RWPE2 (cell line): Measurements from ENCODE around the gene RIMS1.

Source experiments
- ATAC-seq: fragments of 200-7000 bp; cut with Tn5 transposase; 3 replicates; pipeline ENCODE4 v1.9.1; 2021; ENCODE audit warnings: low read depth
- DNase-seq: peaks from one replicate; pipeline ENCODE4 v3.0.0-alpha.2; 2020; ENCODE audit warnings: low spot score
- H3K27ac ChIP-seq: fragments of 450-650 bp; 2 replicates; pipeline ENCODE4 v1.5.1; 2017; ENCODE audit warnings: mild to moderate bottlenecking; ENCODE audit not compliant: poor library complexity, severe bottlenecking
- H3K27me3 ChIP-seq: fragments of 250-450 bp; sonication (Bioruptor Pico); 2 replicates; pipeline ENCODE4 v1.5.1; 2021; ENCODE audit warnings: mild to moderate bottlenecking, moderate library complexity; ENCODE audit not compliant: insufficient read depth, poor library complexity, severe bottlenecking
- H3K36me3 ChIP-seq: fragments of 250-450 bp; sonication (Bioruptor Pico); 2 replicates; pipeline ENCODE4 v1.5.1; 2020; ENCODE audit warnings: low read depth, mild to moderate bottlenecking, moderate library complexity
- H3K4me1 ChIP-seq: fragments of 250-450 bp; sonication (Bioruptor Pico); 2 replicates; pipeline ENCODE4 v1.5.1; 2021; ENCODE audit warnings: mild to moderate bottlenecking, moderate library complexity; ENCODE audit not compliant: insufficient read depth, poor library complexity, severe bottlenecking
- H3K4me3 ChIP-seq: fragments of 250-450 bp; sonication (Bioruptor Pico); 2 replicates; pipeline ENCODE4 v1.5.1; 2021; ENCODE audit warnings: mild to moderate bottlenecking, moderate library complexity; ENCODE audit not compliant: severe bottlenecking
- H3K9me3 ChIP-seq: fragments of 250-450 bp; sonication (Bioruptor Pico); 2 replicates; pipeline ENCODE4 v1.5.1; 2021; ENCODE audit warnings: mild to moderate bottlenecking, moderate library complexity; ENCODE audit not compliant: severe bottlenecking
- TF ChIP-seq, protein P1 (sequence below): fragments of 450-650 bp; IDR thresholded peaks from one replicate; pipeline ENCODE4 v1.5.1; 2017; ENCODE audit warnings: mild to moderate bottlenecking, moderate library complexity; ENCODE audit not compliant: poor library complexity, severe bottlenecking

RIMS1 gene

DNA sequence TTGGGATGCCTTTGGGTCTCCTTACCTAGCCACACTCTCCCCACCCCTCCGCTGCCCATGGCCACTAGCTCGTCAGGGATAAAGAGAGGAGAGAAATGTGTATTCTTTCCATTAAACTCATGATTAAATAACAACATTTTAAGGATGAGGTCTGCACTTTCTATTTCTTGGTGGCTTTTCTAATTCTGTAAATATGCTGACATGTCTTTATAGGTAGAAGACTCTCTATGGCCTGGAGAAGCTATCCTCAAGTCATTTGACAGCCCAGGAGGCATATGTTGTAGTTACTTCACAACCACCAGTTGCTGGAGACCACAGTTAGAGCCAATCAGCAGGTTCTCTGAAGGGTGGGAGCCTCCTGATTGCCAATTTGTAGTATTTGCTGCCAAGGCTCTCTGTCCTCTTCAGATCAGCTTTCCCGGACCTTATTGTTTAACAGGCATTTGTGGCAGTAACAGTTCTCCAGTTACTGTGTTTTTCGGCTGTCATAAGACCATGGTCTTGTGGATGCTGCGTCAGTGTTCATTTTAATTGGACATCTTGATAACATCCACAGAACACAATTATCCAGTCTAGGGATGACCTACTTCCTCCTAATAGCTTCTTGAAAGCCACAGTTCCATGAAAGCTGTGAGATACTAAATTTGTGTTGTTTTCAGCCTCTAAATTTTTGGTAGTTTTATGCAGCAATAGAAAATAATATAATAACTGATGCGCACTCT lies 530.6 kb downstream of the RIMS1 start:
- Histone ChIP-seq H3K36me3 (no peaks in the 10 kb centered on the region), H3K27ac (no peak overlapping the region), H3K4me1 (no peaks in the 10 kb centered on the region), H3K27me3 (no peaks in the 10 kb centered on the region), H3K4me3 (no peak overlapping the region), H3K9me3 (no peaks in the 10 kb centered on the region)
- ATAC-seq (no peak), DNase-seq (no peak)
- TF ChIP-seq, protein P1, sequence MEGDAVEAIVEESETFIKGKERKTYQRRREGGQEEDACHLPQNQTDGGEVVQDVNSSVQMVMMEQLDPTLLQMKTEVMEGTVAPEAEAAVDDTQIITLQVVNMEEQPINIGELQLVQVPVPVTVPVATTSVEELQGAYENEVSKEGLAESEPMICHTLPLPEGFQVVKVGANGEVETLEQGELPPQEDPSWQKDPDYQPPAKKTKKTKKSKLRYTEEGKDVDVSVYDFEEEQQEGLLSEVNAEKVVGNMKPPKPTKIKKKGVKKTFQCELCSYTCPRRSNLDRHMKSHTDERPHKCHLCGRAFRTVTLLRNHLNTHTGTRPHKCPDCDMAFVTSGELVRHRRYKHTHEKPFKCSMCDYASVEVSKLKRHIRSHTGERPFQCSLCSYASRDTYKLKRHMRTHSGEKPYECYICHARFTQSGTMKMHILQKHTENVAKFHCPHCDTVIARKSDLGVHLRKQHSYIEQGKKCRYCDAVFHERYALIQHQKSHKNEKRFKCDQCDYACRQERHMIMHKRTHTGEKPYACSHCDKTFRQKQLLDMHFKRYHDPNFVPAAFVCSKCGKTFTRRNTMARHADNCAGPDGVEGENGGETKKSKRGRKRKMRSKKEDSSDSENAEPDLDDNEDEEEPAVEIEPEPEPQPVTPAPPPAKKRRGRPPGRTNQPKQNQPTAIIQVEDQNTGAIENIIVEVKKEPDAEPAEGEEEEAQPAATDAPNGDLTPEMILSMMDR: no peak

DNA sequence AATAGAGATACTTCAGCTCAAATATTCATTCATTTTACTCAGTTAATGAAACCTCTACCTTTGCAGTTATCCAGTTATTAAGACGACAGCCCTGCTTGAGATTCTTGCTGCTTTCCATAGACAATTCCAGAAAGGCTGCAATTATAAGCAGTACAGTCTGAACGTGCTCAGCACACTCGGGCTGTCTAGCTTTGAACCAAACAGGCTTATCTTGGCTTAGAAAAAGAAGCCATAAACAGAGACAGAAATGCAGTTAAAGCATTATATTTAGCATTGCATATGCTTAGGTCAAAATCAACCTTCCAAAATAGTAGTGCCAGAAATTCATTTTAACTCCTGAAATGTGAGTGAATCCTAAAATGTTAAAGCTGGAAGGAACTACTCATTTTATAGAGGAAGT lies 531.4 kb downstream of the RIMS1 start:
- H3K9me3 ChIP-seq: no peaks in the 10 kb centered on the region
- no peaks in the 10 kb centered on the region for H3K27me3 ChIP-seq
- ATAC-seq (no peak), DNase-seq (no peak)
- no peaks in the 10 kb centered on the region for H3K36me3 ChIP-seq
- TF ChIP-seq, protein P1: no peak
- H3K4me1 ChIP-seq: no peaks in the 10 kb centered on the region
- no peak overlapping the region for H3K4me3 ChIP-seq
- H3K27ac ChIP-seq: no peak overlapping the region

DNA sequence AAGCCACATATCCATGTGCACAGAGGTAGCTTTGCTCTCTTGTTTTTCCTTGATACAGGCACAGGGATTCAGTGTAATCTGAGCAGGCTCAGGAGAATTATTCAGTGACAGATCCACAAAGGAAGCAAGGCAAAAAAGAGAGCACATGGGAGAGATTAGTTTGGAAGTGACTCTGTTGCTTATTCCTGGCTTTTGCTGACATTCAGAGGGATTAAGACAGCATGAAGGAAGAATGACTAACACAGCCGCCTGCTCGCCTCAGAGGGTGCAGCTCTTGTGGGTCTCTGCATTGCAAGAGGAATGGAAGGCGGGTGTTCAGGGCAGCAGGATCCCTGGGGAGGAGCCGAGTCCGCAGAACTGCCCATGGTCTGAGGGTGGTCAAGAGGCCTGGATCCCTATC lies 532.1 kb downstream of the RIMS1 start:
- no peak overlapping the region for H3K4me3 ChIP-seq
- H3K4me1 ChIP-seq: no peaks in the 10 kb centered on the region
- ATAC-seq: no peak
- H3K9me3 ChIP-seq: no peaks in the 10 kb centered on the region
- no peak for DNase-seq
- no peaks in the 10 kb centered on the region for H3K36me3 ChIP-seq
- H3K27me3 ChIP-seq: no peaks in the 10 kb centered on the region
- TF ChIP-seq, protein P1: no peak
- no peak overlapping the region for H3K27ac ChIP-seq

DNA sequence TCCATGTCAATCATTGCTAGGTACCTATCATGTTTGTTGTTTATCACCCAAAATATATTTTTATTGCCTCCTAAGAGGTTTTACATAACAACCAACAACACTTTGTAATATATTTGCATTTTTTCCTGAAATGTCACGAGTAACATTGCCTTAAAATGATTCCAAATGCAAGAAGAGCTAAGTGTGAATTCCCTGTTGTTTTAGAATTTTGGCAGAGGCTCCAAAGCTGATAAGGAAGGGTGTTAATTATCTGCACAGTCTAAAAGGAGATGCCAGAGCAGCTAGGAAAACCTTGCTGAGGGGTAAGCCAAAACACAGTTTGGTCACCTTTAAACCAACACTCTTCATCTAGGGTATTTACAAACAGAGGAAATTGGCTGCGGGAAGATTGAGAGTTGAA lies 533.6 kb downstream of the RIMS1 start:
- Histone ChIP-seq H3K4me1 (peaks cover 7% of the 10 kb centered on the region), H3K27ac (no peak overlapping the region), H3K9me3 (no peaks in the 10 kb centered on the region), H3K27me3 (no peaks in the 10 kb centered on the region), H3K36me3 (no peaks in the 10 kb centered on the region), H3K4me3 (no peak overlapping the region)
- TF ChIP-seq, protein P1: no peak
- DNase-seq: no peak
- no peak for ATAC-seq

DNA sequence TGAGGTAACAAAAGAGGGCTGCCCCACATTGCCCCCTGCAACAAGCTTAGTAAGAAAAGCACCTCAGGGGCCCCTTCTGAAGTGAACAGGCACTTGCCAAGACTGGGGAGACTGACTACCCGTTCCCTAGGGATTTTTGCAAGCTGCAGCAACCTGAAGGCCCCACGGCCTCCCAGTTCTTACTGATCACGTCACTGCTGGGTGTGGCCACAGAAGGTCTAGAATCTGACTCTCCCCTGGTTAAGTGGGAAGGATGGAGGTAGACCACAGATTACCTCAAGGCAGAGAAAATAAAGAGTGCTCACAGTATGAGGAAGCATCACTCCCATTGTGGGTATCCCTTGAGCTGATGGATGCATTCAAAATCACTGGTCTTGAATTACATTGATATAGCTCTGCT lies 534.1 kb downstream of the RIMS1 start:
- TF ChIP-seq, protein P1: no peak
- no peak for DNase-seq

More for the DNA sequence above, 534.1 kb downstream of the RIMS1 start:
- H3K4me1 ChIP-seq: peaks cover 11% of the 10 kb centered on the region
- no peak for ATAC-seq
- H3K4me3 ChIP-seq: no peak overlapping the region
- H3K36me3 ChIP-seq: no peaks in the 10 kb centered on the region
- no peaks in the 10 kb centered on the region for H3K27me3 ChIP-seq
- H3K9me3 ChIP-seq: no peaks in the 10 kb centered on the region
- no peak overlapping the region for H3K27ac ChIP-seq
